Left forelimb (tissue), 1 donor: Measurements from ENCODE around the gene SUFU.
A peak's percentile ranks its signal among the peaks of the same experiment; 100 is the strongest.
"Not testable (repeated sequence)": the region's sequence is repeated elsewhere in the genome, so short reads cannot be mapped to it uniquely, and the experiment has no call there.

Experiments
- DNase-seq: peaks from one replicate; pipeline ENCODE4 v3.0.0-alpha.2; 2018; ENCODE audit warnings: low spot score

SUFU gene

DNA sequence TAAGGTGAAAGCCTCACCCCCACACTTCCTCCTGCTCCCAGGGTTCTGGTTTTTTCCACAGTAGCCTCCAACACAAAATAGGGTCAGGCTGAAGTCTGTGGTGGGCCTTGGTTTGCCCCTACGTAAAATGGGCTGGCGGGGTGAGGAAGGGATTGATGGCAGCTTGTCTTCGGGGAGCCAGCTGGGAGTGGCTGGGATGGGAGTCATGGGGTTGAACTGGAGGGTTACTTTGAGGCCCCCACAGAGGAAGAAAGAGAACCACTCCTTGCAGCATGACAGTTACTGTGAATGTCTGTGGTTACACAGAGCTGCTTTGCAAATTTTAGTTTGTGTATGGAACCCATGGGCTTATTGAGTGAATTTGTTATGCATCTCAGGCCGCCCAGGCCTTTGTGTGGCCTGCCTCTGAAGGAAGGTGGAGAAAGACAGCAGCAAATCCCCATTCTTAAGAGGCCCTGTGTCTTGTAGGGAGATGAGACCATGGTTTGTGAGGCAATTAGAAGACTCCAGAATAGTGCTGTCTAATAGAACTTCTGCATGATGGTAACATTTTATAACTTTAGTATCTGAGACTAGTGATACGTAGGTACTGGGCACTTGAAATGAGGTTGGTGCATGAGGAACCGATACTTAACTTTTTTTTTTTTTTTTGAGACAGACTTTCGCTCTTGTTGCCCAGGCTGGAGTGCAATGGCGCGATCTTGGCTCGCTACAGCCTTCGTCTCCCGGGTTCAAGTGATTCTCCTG, 148.6 kb downstream of the SUFU start:
- no peak for DNase-seq

DNA sequence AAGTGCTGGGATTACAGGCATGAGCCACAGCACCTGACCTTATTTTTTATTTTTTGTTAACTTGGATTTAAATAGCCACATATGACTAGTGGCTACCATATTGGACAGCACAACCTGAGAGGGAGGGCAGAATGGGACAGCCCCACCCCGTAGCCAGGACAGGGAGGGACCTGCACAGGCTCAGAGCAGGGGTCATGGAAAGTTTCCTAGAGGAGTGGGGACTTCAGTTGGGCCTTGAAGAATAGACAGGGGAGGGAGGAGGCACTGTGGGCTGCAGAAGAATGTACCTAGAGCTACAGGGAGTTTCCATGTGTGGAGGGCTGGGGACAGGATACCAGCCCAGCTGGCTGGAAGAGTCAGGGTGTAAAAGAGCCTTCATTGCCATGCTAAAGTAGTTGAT, 149.3 kb downstream of the SUFU start:
- DNase-seq, result no peak

- DNase-seq, result no peak
Measured at GRCh38 chr10:102654566-102654965, 150.8 kb downstream of the SUFU start.

DNA sequence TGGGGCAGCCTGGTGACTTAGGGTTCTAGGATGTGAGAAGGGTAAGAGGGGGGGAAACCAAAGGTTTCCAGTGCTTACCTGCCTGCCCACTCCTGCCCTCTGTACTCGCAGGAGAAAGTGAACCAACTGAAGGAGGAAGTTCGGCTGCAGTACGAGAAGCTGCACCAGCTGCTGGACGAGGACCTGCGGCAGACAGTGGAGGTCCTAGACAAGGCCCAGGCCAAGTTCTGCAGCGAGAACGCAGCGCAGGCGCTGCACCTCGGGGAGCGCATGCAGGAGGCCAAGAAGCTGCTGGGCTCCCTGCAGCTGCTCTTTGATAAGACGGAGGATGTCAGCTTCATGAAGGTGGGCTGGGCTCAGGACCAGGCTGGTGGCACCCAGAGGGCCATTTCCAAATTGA, 151.2 kb downstream of the SUFU start:
- DNase-seq, result no peak

GRCh38 chr10:102656026-102656425, 152.3 kb downstream of the SUFU start:
- no peak for DNase-seq

DNA sequence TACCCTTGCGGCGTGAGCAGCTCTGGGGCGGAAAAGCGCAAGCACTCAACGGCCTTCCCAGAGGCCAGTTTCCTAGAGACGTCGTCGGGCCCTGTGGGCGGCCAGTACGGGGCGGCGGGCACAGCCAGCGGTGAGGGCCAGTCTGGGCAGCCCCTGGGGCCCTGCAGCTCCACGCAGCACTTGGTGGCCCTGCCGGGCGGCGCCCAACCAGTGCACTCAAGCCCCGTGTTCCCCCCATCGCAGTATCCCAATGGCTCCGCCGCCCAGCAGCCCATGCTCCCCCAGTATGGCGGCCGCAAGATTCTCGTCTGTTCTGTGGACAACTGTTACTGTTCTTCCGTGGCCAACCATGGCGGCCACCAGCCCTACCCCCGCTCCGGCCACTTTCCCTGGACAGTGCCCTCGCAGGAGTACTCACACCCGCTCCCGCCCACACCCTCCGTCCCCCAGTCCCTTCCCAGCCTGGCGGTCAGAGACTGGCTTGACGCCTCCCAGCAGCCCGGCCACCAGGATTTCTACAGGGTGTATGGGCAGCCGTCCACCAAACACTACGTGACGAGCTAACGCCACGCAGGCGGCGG, 153.1 kb downstream of the SUFU start:
- DNase-seq, result no peak

DNA sequence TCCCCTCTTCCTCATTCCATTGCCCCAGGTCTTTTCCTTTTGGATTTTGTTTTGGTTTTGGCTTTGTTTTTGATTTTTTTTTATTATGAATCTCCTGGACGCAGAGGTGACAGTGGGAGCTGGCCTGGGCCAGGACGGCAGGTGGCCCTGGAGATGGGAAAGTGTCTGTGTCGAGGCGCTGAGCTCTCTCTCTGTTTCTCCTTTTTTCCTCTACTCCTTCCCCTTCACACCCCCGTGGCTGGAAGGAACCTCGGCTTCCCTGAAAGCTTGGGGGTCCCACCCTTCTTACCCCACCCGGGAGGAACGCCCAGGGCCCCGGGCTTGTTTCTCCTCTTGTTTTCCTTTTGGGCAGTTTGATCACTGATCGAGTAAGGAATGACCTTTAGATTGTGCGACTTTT, 153.7 kb downstream of the SUFU start:
- no peak for DNase-seq

DNA sequence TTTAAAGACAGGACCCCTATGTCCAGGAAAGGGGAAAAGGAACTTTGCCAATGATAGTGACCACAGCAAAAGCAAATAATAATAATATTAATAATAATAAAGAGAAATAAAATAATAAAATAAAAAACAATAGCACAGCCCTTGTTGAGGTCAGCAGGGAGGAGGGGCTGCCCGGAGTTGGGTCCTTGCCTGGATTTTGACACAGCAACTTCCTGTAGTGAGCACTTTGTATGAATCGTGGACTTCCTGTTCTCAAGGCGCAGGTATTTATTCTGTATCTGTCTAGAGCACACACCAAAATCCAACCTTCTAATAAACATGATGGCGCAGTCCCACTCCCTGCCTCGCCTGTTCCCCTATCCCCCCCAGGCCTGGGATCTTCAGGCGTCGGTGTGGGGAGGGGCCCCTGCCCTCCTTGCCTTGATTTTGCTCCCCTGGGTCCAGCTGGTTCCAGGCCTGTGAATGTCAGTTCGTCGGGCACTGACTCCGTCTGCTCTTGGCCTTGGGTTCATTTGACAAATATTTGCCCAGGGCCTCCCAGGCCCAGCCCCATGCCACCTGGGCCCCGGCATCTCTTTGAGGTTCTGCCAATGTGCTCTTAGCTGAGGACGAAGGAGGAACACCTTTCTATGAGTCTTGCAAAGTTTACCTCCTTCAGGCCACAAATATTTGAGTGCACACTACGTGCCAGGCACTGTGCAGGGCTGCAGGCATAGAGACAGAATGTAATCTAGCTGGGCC, 154.4 kb downstream of the SUFU start:
- DNase-seq, result no peak

- DNase-seq, result no peak
Measured at GRCh38 chr10:102658802-102659201, 155.0 kb downstream of the SUFU start.

- DNase-seq, result peak; percentile 89
Measured at GRCh38 chr10:102660888-102661657, 157.3 kb downstream of the SUFU start.

DNA sequence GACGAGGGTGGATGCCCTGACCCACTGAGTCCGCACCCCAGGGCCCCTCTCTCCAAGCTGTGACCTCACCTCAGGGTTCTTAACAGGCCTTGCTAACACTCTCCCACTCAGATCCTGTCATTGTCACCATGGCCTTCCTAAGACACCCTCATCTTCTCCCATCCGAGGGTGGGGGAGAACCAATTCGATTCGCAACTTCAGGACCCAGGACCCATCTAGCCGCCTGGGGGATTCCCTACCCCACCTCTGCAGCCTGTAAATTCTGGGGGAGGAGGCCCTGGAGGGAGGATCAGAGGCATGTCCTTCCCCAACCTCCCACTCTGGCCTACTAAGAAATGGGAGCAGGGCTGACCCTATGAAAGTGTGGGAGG, 157.9 kb downstream of the SUFU start:
- no peak for DNase-seq

- no peak for DNase-seq
Measured at GRCh38 chr10:102665904-102666509, 162.2 kb downstream of the SUFU start.

- DNase-seq, result not testable (repeated sequence)
Measured at GRCh38 chr10:102667411-102667810, 163.6 kb downstream of the SUFU start.

GRCh38 chr10:102668326-102669107, 164.7 kb downstream of the SUFU start:
- DNase-seq, result no peak

GRCh38 chr10:102669206-102670064, 165.7 kb downstream of the SUFU start:
- no peak for DNase-seq

GRCh38 chr10:102670065-102670670, 166.4 kb downstream of the SUFU start:
- no peak for DNase-seq

GRCh38 chr10:102670871-102671434, 167.2 kb downstream of the SUFU start:
- DNase-seq, result no peak

DNA sequence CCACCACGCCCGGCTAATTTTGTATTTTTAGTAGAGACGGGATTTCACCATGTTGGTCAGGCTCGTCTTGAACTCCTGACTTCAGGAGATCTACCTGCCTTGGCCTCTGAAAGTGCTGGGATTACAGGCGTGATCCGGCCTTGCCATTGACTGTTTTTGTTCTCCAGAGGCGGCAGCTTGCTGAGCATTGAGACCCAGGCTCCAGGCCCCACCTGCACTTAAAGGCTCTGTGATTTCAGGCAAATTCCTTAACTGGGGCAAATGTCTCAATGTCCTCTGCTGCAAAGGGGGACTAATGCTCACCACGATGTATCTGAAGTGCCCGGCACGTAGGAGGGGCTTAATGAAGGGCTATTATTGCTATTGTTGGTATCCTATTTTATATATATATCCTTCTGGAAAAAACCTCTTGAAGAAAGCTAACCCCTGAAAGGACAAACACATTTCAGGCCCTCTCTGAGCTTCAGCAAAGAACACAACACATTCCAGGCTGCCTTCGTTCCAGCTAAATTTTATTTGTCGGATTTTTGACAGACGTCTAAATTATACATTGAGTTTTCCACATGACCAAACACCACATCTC, 169.6 kb downstream of the SUFU start:
- no peak for DNase-seq
